Measurements from ENCODE around the gene ELAC2. TPM values are rescaled to one million over a fixed set of nuclear protein-coding genes. Genes with fewer than 3 reads are reported as not detected.

ELAC2 gene
- total RNA-seq, 4 donors from 2014 or later: 57.1 to 235 (median 93.7) TPM

DNA sequence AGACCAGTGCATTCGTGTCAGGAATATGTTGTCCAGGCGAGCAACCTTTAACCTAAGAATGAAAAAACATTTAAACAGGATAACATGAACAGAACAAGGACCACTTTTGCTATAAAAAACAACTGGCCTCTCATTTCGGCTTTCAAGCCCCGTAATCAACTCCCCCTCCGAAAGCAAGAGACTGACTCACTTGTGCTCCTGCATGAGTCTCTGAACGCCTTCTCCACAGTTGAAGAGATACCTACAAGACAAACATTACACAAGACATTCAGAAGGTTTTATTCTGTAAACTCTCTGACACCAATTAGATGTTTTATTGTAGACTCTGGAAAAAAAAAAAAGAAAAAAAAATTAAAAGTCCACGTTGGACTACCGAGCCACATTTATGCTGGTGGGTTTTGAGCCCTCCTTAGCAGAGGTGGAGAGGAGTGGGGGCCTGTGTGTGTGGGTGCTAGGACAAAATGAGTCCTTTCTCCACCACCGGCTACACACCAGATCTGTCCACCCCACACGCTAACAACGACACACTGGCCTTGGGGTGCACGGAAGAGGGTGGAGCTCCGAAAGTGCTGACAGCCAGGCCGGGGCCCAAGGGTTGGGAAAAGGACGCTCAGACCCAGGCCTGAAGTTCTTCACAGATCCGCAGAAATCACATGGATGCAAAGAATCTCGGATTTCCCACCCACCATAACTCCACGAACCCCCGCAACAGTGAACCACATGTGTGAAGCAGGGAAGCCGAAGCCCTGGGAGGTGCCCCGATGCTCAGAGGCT lies 759 bp downstream of the ELAC2 start:
- Histone ChIP-seq H3K4me3 (peak overlapping the region; percentile 87 to 98 (median 90)), H3K36me3 (peaks cover 0 to 42% (median 0%) of the 10 kb centered on the region in 3 donors), H3K27ac (peak overlapping the region; percentile 75 to 95 (median 88)), H3K27me3 (no peaks in the 10 kb centered on the region), H3K4me1 (peaks cover 0 to 11% (median 0%) of the 10 kb centered on the region in 4 donors), H3K9me3 (no peaks in the 10 kb centered on the region)
- DNase-seq: peak in 1 of 3 donors; percentile 52
- TF ChIP-seq, protein P1, sequence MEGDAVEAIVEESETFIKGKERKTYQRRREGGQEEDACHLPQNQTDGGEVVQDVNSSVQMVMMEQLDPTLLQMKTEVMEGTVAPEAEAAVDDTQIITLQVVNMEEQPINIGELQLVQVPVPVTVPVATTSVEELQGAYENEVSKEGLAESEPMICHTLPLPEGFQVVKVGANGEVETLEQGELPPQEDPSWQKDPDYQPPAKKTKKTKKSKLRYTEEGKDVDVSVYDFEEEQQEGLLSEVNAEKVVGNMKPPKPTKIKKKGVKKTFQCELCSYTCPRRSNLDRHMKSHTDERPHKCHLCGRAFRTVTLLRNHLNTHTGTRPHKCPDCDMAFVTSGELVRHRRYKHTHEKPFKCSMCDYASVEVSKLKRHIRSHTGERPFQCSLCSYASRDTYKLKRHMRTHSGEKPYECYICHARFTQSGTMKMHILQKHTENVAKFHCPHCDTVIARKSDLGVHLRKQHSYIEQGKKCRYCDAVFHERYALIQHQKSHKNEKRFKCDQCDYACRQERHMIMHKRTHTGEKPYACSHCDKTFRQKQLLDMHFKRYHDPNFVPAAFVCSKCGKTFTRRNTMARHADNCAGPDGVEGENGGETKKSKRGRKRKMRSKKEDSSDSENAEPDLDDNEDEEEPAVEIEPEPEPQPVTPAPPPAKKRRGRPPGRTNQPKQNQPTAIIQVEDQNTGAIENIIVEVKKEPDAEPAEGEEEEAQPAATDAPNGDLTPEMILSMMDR (IDR thresholded peaks at IDR 0.05): no peak
- TF ChIP-seq POLR2A (IDR thresholded peaks at IDR 0.05): no peak

DNA sequence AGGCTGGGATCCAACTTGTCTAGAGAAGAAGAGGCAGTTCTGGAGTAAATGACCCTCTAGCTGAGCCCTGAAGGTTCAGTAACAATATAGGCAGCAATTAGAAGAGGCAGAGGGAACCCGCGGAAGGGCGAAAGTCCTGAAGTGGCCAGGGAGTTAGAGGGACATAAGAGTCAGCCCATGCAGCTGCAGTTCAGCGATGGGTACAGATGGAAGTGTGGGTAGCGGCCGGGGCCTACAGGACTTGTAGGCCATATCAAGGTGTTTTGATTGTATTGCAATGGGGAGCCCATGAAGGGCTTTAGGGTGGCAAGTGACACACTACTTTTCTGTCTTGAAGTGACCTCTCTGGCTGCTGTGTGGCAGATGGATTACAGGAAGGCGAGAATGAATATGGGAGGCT lies 3.0 kb downstream of the ELAC2 start:
- peaks cover 0 to 11% (median 0%) of the 10 kb centered on the region in 4 donors for H3K4me1 ChIP-seq
- peak in 1 of 3 donors; percentile 34 for DNase-seq
- peaks cover 0 to 65% (median 0%) of the 10 kb centered on the region in 3 donors for H3K36me3 ChIP-seq
- no peak overlapping the region for H3K4me3 ChIP-seq
- no peaks in the 10 kb centered on the region for H3K9me3 ChIP-seq
- TF ChIP-seq POLR2A (IDR thresholded peaks at IDR 0.05): no peak
- TF ChIP-seq, protein P1 (IDR thresholded peaks at IDR 0.05): no peak
- H3K27me3 ChIP-seq: no peaks in the 10 kb centered on the region
- no peak overlapping the region for H3K27ac ChIP-seq

DNA sequence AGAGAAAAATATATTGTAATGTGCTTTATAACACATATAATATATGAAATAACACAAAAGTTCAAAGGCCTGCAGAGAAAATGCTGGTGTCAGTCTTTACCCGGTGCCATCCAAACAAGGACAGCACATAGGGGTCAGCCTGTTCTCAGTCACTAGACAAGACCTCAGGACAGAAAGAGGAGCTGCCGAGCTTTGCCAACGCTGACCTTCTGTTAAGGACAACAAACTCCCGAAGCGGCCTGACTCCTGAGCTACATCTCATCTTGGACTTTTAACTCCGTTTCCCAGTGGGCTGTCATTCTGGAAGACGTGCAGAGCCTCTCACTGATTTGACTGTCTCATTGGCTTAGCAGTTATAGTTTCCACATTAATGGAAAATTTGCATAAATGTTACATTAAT lies 6.9 kb downstream of the ELAC2 start:
- Histone ChIP-seq H3K4me3 (no peak overlapping the region), H3K36me3 (peaks cover 0 to 99% (median 0%) of the 10 kb centered on the region in 3 donors), H3K27me3 (no peaks in the 10 kb centered on the region), H3K4me1 (no peaks in the 10 kb centered on the region), H3K27ac (no peak overlapping the region), H3K9me3 (no peaks in the 10 kb centered on the region)
- no peak for TF ChIP-seq POLR2A (IDR thresholded peaks at IDR 0.05)
- TF ChIP-seq, protein P1 (IDR thresholded peaks at IDR 0.05): no peak
- peak in 1 of 3 donors; percentile 33 for DNase-seq

DNA sequence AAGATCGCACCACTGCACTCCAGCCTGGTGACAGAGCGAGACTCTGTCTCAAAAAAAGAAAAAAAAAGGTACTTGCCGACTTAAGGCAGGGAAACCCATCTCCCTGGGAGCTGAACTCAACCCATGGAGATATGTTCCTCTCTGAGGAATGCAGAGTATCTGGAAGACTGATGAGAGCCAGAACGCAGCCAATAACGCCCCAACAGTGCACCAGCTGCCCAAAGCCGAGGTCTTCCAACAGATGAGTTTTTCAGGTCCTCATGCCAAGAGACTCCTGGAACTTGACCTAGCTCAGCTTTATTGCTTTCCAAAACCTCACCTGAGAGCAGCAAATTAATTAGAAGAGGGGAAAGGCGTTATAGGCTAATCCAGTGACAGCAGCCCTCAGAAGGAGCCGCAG lies 9.4 kb downstream of the ELAC2 start:
- H3K36me3 ChIP-seq: peaks cover 0 to 97% (median 0%) of the 10 kb centered on the region in 3 donors
- H3K27ac ChIP-seq: no peak overlapping the region
- peak in 1 of 3 donors; percentile 15 for DNase-seq
- H3K4me3 ChIP-seq: no peak overlapping the region
- H3K9me3 ChIP-seq: no peaks in the 10 kb centered on the region
- H3K4me1 ChIP-seq: no peaks in the 10 kb centered on the region
- no peak for TF ChIP-seq POLR2A (IDR thresholded peaks at IDR 0.05)
- TF ChIP-seq, protein P1 (IDR thresholded peaks at IDR 0.05): no peak
- H3K27me3 ChIP-seq: no peaks in the 10 kb centered on the region

DNA sequence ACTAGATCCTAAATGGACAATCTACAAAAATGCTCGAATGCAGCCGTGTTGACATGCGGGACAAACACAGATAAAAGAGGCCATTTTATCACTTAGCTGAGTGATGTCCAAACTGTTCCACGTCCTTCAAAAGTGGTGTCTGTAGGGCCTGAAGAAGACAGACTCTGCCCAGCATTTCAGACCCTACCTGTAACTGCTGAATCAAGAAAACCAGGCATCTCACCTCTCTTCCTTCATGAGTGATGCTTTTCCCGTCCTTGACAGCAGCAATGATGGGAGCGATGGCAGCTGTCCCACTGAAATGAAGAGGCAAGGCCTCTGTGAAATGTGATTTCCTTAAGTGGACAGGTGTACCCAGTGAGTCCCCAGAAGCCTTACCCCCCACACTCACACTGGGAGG lies 12.3 kb downstream of the ELAC2 start:
- TF ChIP-seq, protein P1 (IDR thresholded peaks at IDR 0.05): no peak
- no peak for TF ChIP-seq POLR2A (IDR thresholded peaks at IDR 0.05)
- peaks cover 0 to 96% (median 0%) of the 10 kb centered on the region in 3 donors for H3K36me3 ChIP-seq
- no peaks in the 10 kb centered on the region for H3K4me1 ChIP-seq
- no peaks in the 10 kb centered on the region for H3K9me3 ChIP-seq
- no peak overlapping the region for H3K27ac ChIP-seq
- peak in 1 of 3 donors; percentile 6 for DNase-seq
- H3K27me3 ChIP-seq: no peaks in the 10 kb centered on the region
- no peak overlapping the region for H3K4me3 ChIP-seq

Measured in Peyer's patch (tissue), 4 donors.